Stimulated activated CD8-positive, alpha-beta memory T cell treated with anti-CD3 and anti-CD28 coated beads, Interleukin-4, amount 100 ng/mL, for 24 hours (primary cell): Measurements from ENCODE around the gene C1QTNF4.

Source experiments
- DNase-seq: peaks from one replicate; pipeline ENCODE4 v3.0.0-alpha.2; 2020; ENCODE audit warnings: low read depth

C1QTNF4 gene

DNA sequence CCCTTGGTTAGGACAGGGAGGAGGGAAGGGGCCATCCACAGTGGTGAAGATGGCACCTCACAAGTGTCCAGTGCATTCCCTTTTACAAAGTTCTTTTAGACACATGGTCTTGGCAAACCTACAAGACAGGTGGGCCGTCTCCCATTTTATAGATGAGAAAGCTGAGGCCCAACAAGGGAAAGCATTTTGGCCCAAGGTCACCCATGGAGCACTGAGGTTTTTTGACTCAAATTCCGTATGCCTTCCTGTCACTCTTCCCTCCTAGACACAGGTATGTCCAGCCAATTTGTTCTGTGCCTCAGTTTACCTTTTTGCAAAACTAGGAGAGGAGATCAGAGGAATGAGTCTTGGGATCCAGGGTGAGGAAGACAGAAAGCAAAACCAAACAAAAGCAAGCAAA lies 1.2 kb downstream of the C1QTNF4 start:
- no peak for DNase-seq

DNA sequence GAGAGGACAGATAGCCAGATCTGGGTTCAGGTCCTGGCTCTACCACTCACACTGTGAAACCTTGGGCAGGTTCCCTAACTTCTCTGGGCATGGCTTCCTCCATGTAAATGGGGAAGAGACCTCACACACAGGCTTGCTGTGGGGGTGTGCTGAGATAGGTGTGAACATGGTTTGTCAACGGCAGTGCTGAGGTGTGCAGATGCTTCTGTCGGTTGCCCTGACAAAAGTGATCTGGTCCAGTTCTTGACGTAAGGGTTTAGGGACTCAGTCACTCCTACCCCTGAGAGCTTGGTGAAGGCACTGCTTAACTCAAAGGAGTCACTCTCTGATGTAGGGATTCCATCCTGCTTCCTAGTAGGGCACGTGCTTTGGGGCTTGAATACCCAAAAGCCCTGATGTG lies 2.0 kb downstream of the C1QTNF4 start:
- DNase-seq, result no peak

DNA sequence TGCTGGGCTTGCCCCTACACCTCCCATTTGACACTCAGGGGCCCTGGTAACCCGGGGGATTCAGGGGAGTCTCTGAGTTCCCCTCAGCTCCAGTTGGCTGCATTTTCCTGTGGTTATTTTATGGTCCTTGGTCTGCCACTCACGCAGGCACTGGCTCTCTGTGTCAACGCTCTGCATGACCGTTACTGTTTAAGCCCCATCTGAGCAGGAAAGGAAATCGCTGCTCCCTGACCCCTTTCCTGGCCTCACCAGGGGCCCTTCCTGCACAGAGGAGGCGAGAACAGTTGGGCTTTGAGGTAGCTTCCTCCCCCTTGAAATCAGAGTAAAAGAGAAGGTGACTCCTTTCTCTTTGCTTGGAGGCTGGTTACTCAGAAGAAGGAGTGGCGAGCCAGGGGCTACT lies 2.4 kb downstream of the C1QTNF4 start:
- DNase-seq, result no peak

DNA sequence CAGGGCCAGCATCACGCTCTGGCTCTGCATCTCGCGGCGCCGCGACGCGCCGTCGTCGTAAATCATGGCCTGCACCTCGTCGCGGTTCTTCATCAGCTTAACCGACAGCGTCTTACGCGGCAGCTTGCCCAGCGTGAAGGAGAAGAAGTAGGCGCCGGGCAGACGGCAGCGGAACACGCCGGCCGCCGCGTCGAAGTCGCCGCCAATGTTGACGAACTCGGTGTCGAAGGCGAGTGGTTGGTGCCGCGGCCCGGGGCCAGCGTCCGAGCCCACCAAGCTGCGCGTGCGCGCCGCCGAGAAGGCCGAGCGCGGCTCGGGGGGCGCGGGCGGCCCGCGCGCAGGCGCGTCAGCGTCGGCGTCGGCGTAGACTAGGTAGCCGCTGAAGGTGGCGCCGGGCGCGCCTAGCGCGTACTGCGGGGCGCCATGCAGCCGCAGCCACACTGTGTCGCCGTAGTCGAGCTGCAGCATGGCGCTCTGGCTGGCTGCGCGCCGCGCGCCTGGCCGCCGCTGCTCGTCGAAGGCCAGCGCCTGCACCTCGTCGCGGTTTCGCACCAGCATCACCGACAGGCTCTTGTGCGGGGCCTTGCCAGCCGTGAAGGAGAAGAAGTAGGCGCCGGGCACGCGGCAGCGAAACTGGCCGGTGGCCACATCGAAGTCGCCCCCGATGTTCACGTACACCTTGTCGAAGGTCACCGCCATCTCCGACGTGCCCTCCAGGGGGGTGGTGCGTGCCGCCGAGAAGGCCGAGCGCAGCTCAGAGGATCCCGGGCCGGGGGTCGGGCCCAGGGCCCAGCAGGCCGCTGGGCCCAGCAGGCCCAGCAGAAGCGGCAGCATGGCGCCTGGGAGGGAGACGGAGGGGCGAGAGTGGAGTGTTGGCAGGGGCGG lies 4.0 kb downstream of the C1QTNF4 start:
- no peak for DNase-seq

DNA sequence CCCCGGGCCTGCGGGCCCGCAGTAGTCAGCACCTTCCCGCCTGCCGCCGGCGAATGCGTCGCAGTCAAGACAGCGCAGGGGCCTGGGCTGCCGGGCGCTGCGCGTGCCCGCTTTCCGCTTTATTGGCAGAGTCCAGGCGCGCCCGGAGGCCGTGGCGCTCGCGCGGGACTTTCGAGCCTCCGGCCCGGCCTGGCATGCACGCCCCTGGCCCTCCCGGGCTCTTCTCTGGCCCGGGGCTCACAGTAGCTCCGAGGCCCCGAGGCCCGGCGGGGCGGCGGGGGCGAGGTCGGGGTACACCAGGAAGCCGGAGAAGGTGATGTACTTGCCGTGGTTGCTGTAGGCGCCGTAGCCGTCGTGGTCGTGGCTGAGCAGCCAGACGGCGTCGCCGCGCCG lies 4.6 kb downstream of the C1QTNF4 start:
- no peak for DNase-seq

DNA sequence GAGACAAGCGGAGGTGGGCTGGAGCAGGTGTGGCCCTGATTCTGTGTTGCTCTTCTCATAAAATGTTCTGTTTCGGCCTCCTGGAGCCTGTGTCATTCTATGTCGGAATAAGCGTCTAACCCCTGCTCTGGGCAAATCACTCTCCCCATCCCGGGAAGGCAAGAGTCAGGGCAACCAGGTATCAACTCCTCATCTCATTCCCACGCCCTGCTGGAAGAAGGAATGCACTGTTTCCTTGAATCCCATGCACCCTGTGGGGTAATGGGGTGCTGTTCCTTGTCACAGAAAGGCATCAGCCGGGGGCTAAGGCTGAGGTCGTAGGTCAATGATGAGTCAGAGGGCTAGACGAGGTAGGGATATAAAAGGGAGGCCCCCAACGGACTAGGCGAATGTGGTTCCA lies 5.1 kb downstream of the C1QTNF4 start:
- DNase-seq, result no peak

DNA sequence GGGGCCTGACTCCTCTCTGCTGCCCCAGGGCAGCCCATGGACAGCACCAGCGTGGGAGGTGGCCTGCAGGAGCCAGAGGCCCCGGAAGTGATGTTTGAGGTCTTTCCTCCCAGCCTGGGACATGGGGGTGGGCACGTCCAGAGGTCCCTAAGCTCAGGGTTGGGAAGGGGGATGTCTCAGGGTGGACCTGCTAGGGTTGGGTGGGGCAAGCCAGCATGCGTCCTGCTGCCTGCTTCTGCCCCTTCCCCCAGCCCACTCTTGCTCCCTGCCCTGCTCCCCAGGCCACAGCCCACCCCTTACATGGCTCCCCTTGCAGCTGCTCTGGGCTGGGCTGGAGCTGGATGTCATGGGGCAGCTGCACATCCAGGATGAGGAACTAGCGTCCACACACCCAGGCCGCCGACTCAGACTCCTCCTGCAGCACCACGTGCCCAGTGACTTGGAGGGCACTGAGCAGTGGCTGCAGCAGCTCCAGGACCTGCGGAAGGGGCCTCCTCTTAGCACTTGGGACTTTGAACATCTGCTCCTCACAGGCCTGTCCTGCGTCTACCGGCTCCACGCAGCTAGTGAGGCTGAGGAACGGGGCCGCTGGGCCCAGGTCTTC lies 6.4 kb downstream of the C1QTNF4 start:
- DNase-seq, result no peak

DNA sequence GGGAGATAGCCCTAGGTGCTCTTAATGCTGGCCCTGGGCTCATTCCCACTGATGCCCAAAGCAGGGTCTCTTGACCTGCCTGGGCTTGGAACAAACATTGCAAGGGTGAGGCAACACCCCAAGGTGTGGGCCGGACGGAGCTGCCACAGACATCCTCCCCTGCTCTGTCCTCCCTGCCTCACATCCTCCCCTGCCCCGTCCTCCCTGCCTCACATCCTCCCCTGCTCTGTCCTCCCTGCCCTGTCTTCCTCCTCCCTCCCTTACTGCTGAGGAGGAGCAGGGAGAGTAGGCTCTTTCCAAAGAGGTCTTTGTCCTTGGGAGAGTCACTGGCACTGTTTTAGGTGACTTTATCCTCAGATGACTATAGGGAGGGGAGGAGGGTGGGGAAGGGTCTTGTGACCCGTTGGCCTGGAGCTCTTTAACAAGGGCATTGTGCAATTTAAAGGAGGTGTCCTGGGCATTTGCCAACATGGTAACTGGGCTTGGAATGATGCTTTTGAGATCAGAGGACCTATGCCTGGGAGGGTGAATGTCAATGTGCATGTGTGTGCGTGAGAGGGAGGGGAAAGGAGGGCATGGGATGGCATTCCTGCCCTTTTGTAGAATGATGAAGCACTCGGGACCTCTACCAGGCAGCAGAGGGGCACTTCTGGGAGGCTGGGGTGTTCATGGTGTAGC lies 7.0 kb downstream of the C1QTNF4 start:
- no peak for DNase-seq

DNA sequence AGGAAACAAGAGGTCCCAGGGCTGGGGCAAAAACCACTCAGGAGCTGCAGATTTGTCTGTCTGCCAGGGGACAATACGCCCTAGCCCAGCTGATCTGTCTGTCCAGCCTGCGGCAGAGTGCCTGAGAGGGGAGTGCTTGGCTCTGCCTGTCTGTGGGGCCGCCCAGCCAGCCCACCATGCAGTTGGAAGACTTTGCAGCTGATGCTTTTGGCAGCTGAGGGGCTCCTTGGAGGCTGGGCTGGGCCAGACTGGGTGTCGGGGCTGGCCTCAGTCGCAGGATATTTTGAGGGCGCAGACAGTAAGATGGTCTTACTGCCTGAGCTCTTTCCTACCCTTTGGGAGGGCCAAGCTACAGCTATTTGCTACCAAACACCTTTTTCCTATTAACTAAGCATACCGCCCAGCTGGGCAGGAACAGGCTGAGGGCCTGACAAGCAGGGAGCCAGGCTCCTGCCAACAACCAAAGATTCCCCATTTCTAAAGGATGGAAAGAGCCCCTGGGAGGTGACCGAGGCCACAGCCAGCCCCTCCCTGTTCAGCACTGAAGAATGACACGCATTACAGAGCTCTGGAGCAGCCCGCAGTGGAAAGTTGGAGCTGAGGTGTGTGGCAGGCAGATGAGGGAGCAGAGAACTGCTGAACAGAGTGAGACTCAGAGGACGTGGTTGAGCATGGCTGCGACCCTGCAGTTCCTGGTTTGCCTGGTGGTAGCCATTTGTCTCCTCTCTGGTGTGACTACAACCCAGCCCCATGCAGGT lies 7.9 kb downstream of the C1QTNF4 start, which contains the start of gene FAM180B:
TSS of gene FAM180B (plus strand) at position 581 of the 758 bp plus-strand sequence. CDS start at position 672, 91 bp downstream.
- DNase-seq, result no peak

DNA sequence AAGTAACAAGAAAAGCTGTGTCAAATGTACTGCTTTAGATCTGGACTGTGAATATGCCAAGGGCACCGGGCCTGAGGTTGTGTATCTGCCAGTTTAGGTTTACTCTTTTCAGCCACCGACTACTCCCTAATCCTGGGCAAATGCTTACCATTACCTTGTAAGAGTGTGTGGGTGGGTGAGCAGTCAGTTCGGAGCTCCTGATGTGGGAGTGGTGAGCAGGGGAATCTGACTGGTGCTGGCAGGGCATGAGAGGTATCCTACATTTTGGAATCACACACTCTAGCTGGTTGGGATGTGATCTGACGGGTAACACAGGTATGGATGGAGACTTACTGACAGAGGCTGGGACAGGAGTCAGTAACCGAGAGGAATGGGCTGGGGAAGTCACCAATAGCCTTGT lies 10.4 kb downstream of the C1QTNF4 start:
- DNase-seq, result no peak

DNA sequence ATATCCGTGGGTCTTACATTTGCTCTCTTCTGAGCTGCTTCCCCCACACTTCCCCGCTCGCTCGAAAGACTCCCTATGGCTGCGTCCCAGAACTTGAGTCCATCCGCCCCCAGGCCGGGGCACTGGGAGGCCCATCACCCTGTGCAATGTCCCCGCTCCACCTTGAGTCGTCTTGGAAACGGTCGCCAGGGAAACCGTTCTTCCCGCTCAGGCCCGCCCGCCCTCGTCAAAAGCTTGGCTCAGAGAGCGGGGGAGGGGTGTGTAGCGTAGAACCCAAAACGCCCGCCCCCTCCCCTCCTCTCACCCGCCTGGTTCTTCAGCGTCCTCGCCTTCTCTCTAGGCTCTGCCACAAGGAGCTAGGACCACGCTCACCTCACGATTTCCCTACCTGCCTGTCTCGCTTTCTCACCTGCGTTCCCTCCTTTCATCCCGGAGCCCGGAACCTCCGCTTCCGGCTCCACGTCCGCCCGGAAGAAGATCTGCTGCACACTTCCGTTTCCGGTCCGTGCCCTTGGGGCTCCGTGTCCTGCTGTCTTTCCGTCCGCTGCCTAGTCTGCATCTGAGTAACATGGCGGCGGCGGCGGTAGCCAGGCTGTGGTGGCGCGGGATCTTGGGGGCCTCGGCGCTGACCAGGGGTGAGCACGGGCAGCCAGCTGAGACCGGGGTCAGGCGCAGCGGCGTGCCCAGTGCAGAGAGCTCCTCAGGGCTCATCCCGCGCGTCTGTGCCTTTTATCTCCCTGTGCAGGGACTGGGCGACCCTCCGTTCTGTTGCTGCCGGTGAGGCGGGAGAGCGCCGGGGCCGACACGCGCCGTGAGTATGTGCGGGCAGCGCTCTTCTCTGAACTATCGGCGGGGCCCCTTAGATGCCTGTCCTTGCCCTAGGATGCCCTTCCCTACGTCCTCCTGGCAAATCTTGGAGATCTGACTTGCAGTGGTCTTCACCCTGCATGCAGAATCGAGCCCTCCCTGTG lies 15.4 kb downstream of the C1QTNF4 start, which contains the start of the genes KBTBD4 and NDUFS3:
TSS of gene KBTBD4 (minus strand) at position 447 of the 971 bp plus-strand sequence. CDS start at position 428, 19 bp downstream.
TSS of gene NDUFS3 (plus strand) at position 551 of the 971 bp plus-strand sequence. CDS start at position 569, 18 bp downstream.
- DNase-seq, result peak; percentile 74

DNA sequence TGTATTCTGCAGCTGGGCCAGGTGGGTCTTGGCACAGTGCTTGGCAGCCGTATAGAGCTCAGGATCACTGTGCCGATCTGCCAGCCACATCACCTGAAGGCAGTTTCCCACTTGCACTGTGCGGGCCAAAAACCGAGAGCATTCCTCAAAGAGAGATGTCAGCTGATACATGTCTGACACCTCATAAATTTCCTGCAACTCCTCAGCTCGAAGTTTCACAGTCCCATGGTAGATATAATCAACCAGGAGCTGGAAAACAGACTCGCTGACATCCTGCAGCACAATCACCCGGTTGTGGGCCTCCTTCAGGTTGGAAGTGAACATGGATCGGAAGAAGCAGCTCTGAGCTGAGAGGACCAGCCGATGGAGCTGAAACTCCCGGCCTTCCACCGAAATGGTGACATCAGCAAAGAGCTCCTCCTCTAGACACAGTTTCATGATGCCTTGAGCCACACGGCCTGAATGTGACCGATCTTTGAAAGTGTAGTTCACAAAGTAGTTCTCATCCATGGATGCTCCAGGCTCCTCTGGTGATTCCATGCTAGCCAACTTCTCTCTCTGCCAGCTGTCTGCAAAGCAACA lies 16.7 kb downstream of the C1QTNF4 start:
- no peak for DNase-seq

DNA sequence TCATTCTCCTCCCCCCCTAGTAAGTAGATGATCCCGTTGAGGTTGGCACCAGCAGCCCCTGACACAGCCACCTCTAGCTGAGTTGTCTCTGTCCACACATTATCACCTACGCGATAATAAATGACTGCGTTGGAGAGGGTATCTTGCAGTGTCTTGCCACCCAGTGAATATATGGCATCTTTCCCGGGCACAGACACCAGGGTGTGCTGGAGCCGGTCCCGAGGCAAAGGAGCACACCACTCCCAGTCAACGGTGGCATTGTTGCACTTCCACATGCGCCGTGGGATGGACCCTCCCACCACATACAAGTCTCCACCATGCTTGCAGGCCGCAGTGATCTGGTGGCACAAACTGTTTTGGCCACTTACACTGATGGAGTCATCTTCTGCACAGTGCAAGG lies 20.9 kb downstream of the C1QTNF4 start:
- DNase-seq, result no peak

DNA sequence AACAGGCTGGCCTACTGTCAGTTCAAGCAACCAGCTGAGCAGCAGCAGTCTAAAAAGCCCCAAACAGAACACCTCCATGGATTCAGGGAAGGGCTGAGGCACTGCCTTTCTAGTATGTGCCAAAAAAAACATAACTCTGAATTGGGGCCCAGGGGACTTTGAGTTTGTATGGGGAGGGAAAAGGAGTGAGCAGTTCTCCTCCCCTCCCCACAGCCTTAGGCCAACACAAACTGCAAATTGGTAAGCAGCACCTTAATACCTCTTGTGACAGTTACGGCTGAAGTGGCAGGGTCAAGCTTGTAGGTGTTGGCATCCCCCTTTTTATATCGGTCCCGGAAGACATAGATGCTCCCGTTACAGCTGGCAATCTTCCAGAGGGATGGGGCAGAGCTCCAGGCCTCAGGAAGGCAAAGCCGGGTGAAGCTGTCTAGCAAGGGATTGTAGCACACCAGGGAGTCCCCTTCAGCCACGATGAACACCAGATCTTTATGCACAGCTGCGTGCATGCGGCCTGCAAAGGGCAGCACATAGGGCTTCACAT lies 21.4 kb downstream of the C1QTNF4 start:
- DNase-seq, result no peak

DNA sequence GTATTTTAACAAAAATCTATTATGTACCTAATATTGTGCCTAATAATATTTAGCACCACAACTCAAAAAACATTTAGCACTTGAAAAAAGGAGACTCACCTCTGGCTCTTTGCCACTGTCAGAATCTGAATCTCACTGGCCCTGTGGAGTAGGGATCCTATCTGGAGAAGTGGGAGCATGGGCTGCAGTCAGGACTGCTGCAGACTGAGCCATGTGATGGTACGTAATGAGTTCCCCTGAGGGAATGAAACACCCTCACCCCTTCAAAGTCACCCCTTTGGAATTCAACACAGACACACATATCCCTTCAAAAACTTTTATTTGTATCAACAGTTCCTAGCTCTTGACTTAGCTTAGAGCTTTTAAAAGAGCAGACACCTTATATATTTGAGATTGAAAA lies 22.3 kb downstream of the C1QTNF4 start:
- no peak for DNase-seq

DNA sequence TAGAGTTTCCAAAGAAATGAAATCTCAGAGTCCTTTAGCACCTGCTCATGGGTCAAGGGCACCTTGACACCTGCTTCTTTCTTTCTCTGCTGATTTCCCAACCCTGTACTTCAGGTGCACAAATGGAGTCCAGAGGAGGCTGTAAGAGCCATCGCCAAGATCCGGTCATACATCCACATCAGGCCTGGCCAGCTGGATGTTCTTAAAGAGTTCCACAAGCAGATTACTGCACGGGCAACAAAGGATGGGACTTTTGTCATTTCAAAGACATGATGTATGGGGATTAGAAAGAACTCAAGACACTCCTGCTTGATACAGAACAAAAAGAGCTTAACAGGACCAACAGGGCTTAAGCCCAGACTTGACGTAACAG lies 22.9 kb downstream of the C1QTNF4 start:
- DNase-seq, result no peak

DNA sequence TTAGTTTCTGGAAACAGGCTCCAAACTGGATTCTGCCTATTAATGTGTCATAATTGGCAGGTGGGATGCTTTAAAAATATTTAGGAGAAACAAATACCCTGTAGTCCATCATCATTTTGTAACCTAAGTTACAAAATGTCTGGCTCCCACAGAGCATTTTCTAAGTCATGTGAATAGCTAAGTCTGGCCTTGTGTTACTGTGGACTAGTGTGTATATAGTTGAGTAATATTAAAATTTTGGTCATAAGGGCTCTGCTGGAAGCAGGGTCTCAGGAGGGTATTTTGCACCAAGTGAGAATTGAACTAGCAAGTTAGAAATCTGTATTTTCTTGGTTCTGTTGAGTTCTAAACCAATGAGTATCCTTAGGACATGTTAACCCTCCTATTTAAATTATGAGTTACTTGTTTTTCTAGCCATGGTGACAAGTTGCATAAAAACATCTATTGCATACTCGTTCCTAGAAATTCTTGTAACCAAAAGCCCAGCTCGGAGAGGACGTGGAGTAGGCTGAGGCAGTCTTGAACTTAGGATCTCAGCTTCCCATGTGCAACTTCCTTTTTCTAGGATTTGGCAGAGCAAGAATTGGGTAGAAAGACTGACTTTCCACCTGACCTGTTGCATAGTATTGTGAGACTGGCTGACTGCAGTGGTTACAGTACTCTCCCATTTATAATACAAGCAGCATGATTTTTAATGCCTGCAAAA lies 23.4 kb downstream of the C1QTNF4 start:
- no peak for DNase-seq

DNA sequence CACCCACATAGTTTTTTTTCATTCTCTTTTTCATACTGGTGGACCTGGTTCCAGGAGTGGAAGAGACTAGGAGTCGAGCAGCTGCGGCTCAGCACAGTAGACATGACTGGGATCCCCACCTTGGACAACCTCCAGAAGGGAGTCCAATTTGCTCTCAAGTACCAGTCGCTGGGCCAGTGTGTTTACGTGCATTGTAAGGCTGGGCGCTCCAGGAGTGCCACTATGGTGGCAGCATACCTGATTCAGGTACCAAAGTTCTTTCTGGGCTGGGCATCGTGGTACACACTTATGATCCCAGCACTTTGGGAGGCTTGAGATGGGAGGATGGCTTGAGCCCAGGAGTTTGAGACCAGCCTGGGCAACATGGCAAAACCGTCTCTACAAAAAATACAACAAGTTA lies 24.6 kb downstream of the C1QTNF4 start:
- no peak for DNase-seq

DNA sequence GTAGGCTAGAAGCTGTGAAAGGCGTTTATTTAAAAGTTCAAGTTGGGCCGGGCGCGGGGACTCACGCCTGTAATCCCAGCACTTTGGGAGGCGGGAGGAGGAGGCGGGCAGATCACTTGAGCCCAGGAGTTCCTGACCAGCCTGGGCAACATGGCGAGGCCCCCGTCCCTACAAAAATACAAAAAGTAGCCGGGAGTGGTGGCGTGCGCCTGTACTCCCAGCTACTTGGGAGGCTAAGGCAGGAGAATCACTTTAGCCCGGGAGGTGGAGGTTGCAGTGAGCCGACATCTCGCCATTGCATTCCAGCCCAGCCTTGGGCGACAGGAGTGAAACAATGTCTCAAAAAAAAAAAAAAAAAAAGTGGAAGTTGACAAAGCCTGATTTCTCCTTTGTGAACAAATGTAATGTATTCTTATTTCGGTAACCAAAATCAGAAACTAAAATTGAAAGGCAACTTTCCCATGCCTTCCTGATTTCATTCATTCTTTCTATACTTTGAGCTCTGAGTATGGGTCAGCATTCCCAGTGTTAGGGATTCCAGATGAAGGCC lies 28.0 kb downstream of the C1QTNF4 start:
- no peak for DNase-seq
